ENCODE results near the gene CUBN. TPM values are rescaled to one million over a fixed set of nuclear protein-coding genes. Genes with fewer than 3 reads are reported as not detected.
A peak's percentile ranks its signal among the peaks of the same experiment; 100 is the strongest.

CUBN gene
- total RNA-seq, 1 donor from 2014 or later, result 2.7 TPM

DNA sequence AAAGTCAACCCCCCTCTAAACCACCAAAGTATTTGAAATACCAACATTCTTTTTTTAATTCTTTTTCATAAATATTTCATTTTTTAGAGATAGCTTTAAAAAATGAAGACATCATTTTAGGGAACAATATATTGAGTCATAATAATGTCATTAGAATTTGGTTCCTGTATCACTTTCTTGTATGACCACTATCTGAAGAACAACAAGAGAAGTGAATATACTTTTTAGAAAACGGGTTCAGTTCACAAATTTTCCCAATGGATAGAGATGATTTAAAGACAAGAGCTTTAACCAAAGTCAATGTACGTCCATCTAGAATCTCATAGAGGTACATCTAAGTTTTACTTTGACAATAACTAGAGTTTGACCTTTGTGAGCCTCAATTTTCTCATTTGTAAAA is 48.2 kb downstream of the CUBN start:
- Mint-ChIP-seq H3K9me3 (ENCODE audit: unreplicated experiment) (no peaks in the 10 kb centered on the region), H3K4me1 (ENCODE audit: low read depth, unreplicated experiment) (peaks cover 17% of the 10 kb centered on the region), H3K36me3 (ENCODE audit: low read depth, unreplicated experiment) (peaks cover 3% of the 10 kb centered on the region), H3K4me3 (ENCODE audit: unreplicated experiment) (no peak overlapping the region), H3K27ac (ENCODE audit: unreplicated experiment) (no peak overlapping the region), H3K27me3 (ENCODE audit: low read depth, unreplicated experiment) (no peaks in the 10 kb centered on the region)
- Histone ChIP-seq H3K27me3 (ENCODE audit: insufficient read depth, low read length) (no peaks in the 10 kb centered on the region), H4K20me1 (ENCODE audit: insufficient read depth, low read length) (no peaks in the 10 kb centered on the region), H2AFZ (ENCODE audit: low read depth, low read length) (no peak overlapping the region), H3K9ac (ENCODE audit: low read length) (no peak overlapping the region), H3K27ac (ENCODE audit: low read depth, low read length) (no peak overlapping the region), H3K4me2 (ENCODE audit: low read length) (no peak overlapping the region), H3K4me1 (ENCODE audit: insufficient read depth, low read length) (peaks cover 3% of the 10 kb centered on the region), H3K9me3 (ENCODE audit: insufficient read depth, low read depth, low read length) (no peaks in the 10 kb centered on the region), H3K4me3 (ENCODE audit: insufficient read depth, low read depth, low read length) (no peak overlapping the region), H3K36me3 (ENCODE audit: insufficient read depth, low read length) (no peaks in the 10 kb centered on the region), H3K79me2 (ENCODE audit: insufficient read depth, low read length) (no peaks in the 10 kb centered on the region)
- FAIRE-seq (peak; percentile 20), DNase-seq (ENCODE audit: low read depth) (no peak)
- TF ChIP-seq, protein P1, sequence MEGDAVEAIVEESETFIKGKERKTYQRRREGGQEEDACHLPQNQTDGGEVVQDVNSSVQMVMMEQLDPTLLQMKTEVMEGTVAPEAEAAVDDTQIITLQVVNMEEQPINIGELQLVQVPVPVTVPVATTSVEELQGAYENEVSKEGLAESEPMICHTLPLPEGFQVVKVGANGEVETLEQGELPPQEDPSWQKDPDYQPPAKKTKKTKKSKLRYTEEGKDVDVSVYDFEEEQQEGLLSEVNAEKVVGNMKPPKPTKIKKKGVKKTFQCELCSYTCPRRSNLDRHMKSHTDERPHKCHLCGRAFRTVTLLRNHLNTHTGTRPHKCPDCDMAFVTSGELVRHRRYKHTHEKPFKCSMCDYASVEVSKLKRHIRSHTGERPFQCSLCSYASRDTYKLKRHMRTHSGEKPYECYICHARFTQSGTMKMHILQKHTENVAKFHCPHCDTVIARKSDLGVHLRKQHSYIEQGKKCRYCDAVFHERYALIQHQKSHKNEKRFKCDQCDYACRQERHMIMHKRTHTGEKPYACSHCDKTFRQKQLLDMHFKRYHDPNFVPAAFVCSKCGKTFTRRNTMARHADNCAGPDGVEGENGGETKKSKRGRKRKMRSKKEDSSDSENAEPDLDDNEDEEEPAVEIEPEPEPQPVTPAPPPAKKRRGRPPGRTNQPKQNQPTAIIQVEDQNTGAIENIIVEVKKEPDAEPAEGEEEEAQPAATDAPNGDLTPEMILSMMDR (IDR thresholded peaks at IDR 0.05; ENCODE audit: insufficient read depth, low read depth, low read length), result no peak
- no peak for TF ChIP-seq EZH2 (IDR thresholded peaks at IDR 0.05; ENCODE audit: insufficient read depth, low read length)

DNA sequence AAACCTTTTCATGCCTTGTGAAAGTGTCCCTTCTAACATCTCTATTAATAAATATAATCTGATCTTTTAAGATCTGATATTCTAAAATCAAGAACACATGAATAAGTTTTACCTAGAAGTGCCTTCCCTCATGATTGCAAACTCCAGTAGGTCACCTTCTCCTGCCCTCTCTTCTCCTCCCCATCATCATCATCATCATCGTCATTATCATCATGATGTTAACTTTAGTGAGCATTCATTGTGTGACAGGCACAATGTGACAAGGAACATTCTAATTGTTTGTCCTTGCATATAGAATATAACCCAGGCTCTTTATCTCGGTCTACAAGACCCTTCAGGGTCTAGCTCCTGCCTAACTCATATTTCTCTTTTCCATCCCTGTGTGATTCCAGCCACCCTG is 51.7 kb downstream of the CUBN start:
- H3K4me3 Mint-ChIP-seq (ENCODE audit: unreplicated experiment), result no peak overlapping the region
- Histone ChIP-seq H4K20me1 (ENCODE audit: insufficient read depth, low read length) (no peaks in the 10 kb centered on the region), H3K36me3 (ENCODE audit: insufficient read depth, low read length) (no peaks in the 10 kb centered on the region), H3K4me3 (ENCODE audit: insufficient read depth, low read depth, low read length) (no peak overlapping the region), H3K4me1 (ENCODE audit: insufficient read depth, low read length) (peaks cover 25% of the 10 kb centered on the region), H3K9ac (ENCODE audit: low read length) (no peak overlapping the region), H3K9me3 (ENCODE audit: insufficient read depth, low read depth, low read length) (no peaks in the 10 kb centered on the region), H3K79me2 (ENCODE audit: insufficient read depth, low read length) (no peaks in the 10 kb centered on the region), H3K27me3 (ENCODE audit: insufficient read depth, low read length) (no peaks in the 10 kb centered on the region), H2AFZ (ENCODE audit: low read depth, low read length) (no peak overlapping the region), H3K4me2 (ENCODE audit: low read length) (no peak overlapping the region), H3K27ac (ENCODE audit: low read depth, low read length) (no peak overlapping the region)
- no peaks in the 10 kb centered on the region for H3K27me3 Mint-ChIP-seq (ENCODE audit: low read depth, unreplicated experiment)
- H3K27ac Mint-ChIP-seq (ENCODE audit: unreplicated experiment), result no peak overlapping the region
- TF ChIP-seq, protein P1 (IDR thresholded peaks at IDR 0.05; ENCODE audit: insufficient read depth, low read depth, low read length), result no peak
- no peak for TF ChIP-seq EZH2 (IDR thresholded peaks at IDR 0.05; ENCODE audit: insufficient read depth, low read length)
- H3K36me3 Mint-ChIP-seq (ENCODE audit: low read depth, unreplicated experiment), result peaks cover 1% of the 10 kb centered on the region
- FAIRE-seq, result no peak
- no peak for DNase-seq (ENCODE audit: low read depth)
- H3K4me1 Mint-ChIP-seq (ENCODE audit: low read depth, unreplicated experiment), result peaks cover 44% of the 10 kb centered on the region
- H3K9me3 Mint-ChIP-seq (ENCODE audit: unreplicated experiment), result no peaks in the 10 kb centered on the region

DNA sequence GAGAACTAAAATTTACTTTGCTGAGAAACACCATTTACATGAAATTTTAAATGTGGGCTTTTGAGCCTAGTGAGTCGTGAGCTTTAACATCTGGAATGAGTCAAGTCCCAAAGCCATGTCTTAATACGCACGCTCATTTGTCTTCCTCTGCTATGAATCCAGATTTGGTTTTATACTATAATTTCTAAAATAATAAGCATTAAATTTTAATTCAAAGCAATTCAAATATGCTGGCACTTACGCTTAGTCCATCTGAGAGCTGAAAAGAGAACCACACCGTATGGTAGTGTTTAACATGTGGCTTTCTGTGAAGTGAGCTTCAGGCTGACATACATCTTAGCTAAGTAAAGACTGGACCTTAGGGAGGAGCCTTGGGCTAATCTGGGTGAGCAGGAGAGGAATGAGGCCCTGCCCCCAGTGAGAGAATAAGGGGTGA is 52.2 kb downstream of the CUBN start:
- Histone ChIP-seq H4K20me1 (ENCODE audit: insufficient read depth, low read length) (no peaks in the 10 kb centered on the region), H3K27me3 (ENCODE audit: insufficient read depth, low read length) (no peaks in the 10 kb centered on the region), H3K4me2 (ENCODE audit: low read length) (no peak overlapping the region), H3K36me3 (ENCODE audit: insufficient read depth, low read length) (no peaks in the 10 kb centered on the region), H3K9ac (ENCODE audit: low read length) (no peak overlapping the region), H3K79me2 (ENCODE audit: insufficient read depth, low read length) (no peaks in the 10 kb centered on the region), H2AFZ (ENCODE audit: low read depth, low read length) (peak overlapping the region; percentile 29), H3K4me3 (ENCODE audit: insufficient read depth, low read depth, low read length) (no peak overlapping the region), H3K27ac (ENCODE audit: low read depth, low read length) (peak overlapping the region; percentile 94), H3K9me3 (ENCODE audit: insufficient read depth, low read depth, low read length) (no peaks in the 10 kb centered on the region), H3K4me1 (ENCODE audit: insufficient read depth, low read length) (peaks cover 25% of the 10 kb centered on the region)
- H3K9me3 Mint-ChIP-seq (ENCODE audit: unreplicated experiment), result no peaks in the 10 kb centered on the region
- H3K27ac Mint-ChIP-seq (ENCODE audit: unreplicated experiment), result no peak overlapping the region
- DNase-seq (ENCODE audit: low read depth) (no peak), FAIRE-seq (no peak)
- H3K4me3 Mint-ChIP-seq (ENCODE audit: unreplicated experiment), result no peak overlapping the region
- peaks cover 45% of the 10 kb centered on the region for H3K4me1 Mint-ChIP-seq (ENCODE audit: low read depth, unreplicated experiment)
- no peak for TF ChIP-seq EZH2 (IDR thresholded peaks at IDR 0.05; ENCODE audit: insufficient read depth, low read length)
- TF ChIP-seq, protein P1 (IDR thresholded peaks at IDR 0.05; ENCODE audit: insufficient read depth, low read depth, low read length), result no peak
- no peaks in the 10 kb centered on the region for H3K27me3 Mint-ChIP-seq (ENCODE audit: low read depth, unreplicated experiment)
- H3K36me3 Mint-ChIP-seq (ENCODE audit: low read depth, unreplicated experiment), result peaks cover 1% of the 10 kb centered on the region

All from astrocyte (in vitro differentiated cells and primary cell).